Gastrocnemius medialis (tissue), 4 donors: ENCODE data around the gene PRAMEF13.
"Not testable (repeated sequence)": the region's sequence is repeated elsewhere in the genome, so short reads cannot be mapped to it uniquely, and the experiment has no call there.

Source experiments
- CTCF ChIP-seq, 5 experiments: fragments of 450-650 bp in 3 of 5; fragments of 200-600 bp in 2 of 5; sonication (generic) in 2 of 5; IDR thresholded peaks in 4 of 5; conservative IDR thresholded peaks in 1 of 5; 1 replicate in 4 of 5; 2 replicates in 1 of 5; pipeline ENCODE4 v1.5.1; 2016 to 2019; ENCODE audit warnings: antibody characterized with exemption in 5 of 5, mild to moderate bottlenecking in 3 of 5, moderate library complexity in 3 of 5
- POLR2A ChIP-seq, 2 donors: fragments of 450-650 bp; IDR thresholded peaks; one replicate each; pipeline ENCODE4 v1.6.1; 2017; ENCODE audit warnings: antibody characterized with exemption in 2 of 2, mild to moderate bottlenecking in 2 of 2, moderate library complexity in 2 of 2

GRCh38 chr1:13239633-13240032, 38.4 kb upstream of the PRAMEF13 start:
- TF ChIP-seq CTCF (IDR thresholded peaks at IDR 0.05 in 4 of 5, conservative IDR thresholded peaks at IDR 0.05 in 1 of 5); POLR2A (IDR thresholded peaks at IDR 0.05): not testable (repeated sequence)
